Thyroid gland (tissue), 4 donors: ENCODE measurements around the gene HSF4.

Experiments used
- POLR2A ChIP-seq, 2 donors: fragments of 450-650 bp; IDR thresholded peaks; one replicate each; pipeline ENCODE4 v1.6.1; 2017; ENCODE audit warnings: antibody characterized with exemption in 2 of 2, mild to moderate bottlenecking in 2 of 2, moderate library complexity in 1 of 2
- TF ChIP-seq, protein P1 (sequence below), 6 experiments: fragments of 200-600 bp in 3 of 6; fragments of 450-650 bp in 3 of 6; sonication (generic) in 3 of 6; IDR thresholded peaks; one replicate each; pipeline ENCODE4 v1.5.1; 2016 to 2019; ENCODE audit warnings: antibody characterized with exemption in 6 of 6, mild to moderate bottlenecking in 2 of 6, inconsistent platforms in 1 of 6, moderate library complexity in 1 of 6

GRCh38 chr16:67129422-67129821 lies 35.1 kb upstream of the HSF4 start:
- TF ChIP-seq, protein P1, sequence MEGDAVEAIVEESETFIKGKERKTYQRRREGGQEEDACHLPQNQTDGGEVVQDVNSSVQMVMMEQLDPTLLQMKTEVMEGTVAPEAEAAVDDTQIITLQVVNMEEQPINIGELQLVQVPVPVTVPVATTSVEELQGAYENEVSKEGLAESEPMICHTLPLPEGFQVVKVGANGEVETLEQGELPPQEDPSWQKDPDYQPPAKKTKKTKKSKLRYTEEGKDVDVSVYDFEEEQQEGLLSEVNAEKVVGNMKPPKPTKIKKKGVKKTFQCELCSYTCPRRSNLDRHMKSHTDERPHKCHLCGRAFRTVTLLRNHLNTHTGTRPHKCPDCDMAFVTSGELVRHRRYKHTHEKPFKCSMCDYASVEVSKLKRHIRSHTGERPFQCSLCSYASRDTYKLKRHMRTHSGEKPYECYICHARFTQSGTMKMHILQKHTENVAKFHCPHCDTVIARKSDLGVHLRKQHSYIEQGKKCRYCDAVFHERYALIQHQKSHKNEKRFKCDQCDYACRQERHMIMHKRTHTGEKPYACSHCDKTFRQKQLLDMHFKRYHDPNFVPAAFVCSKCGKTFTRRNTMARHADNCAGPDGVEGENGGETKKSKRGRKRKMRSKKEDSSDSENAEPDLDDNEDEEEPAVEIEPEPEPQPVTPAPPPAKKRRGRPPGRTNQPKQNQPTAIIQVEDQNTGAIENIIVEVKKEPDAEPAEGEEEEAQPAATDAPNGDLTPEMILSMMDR (IDR thresholded peaks at IDR 0.05), result no peak
- TF ChIP-seq POLR2A (IDR thresholded peaks at IDR 0.05), result no peak
